Keratinocyte (primary cell): ENCODE measurements around the gene SEPTIN14. TPM values are rescaled to one million over a fixed set of nuclear protein-coding genes. Genes with fewer than 3 reads are reported as not detected.

Experiments
- DNase-seq: peaks from one replicate; pipeline ENCODE4 v3.0.0-alpha.2; 2011; ENCODE audit warnings: low read depth, missing footprints, low spot score
- FAIRE-seq: peaks from 2 replicates; lab custom pipeline; 2011; peaks lifted over from hg19 to GRCh38; lab: Jason Lieb, UNC
- H2AFZ ChIP-seq: 2 replicates; pipeline ENCODE4 v1.6.0; 2012; ENCODE audit warnings: low read length, control low read depth, inconsistent platforms; ENCODE audit not compliant: control insufficient read depth
- H3K27ac ChIP-seq: 2 replicates; pipeline ENCODE4 v1.5.1; 2011; ENCODE audit warnings: low read length; ENCODE audit not compliant: control insufficient read depth, insufficient read depth
- H3K27me3 ChIP-seq: 3 replicates; pipeline ENCODE4 v1.6.0; 2011; ENCODE audit warnings: low read length; ENCODE audit not compliant: control insufficient read depth, insufficient read depth; ENCODE audit errors: extremely low read depth
- H3K36me3 ChIP-seq, 2 experiments: 2 replicates in 1 of 2; 3 replicates in 1 of 2; pipeline ENCODE4 v1.5.1; 2011; ENCODE audit warnings: low read length in 2 of 2, mild to moderate bottlenecking in 1 of 2; ENCODE audit not compliant: control insufficient read depth in 2 of 2, insufficient read depth in 2 of 2; ENCODE audit errors: extremely low read depth in 1 of 2
- H3K4me1 ChIP-seq: 3 replicates; pipeline ENCODE4 v1.5.1; 2011; ENCODE audit warnings: low read length; ENCODE audit not compliant: control insufficient read depth, insufficient read depth; ENCODE audit errors: extremely low read depth
- H3K4me2 ChIP-seq: 3 replicates; pipeline ENCODE4 v1.6.0; 2011; ENCODE audit warnings: low read depth, low read length; ENCODE audit not compliant: control insufficient read depth, insufficient read depth; ENCODE audit errors: extremely low read depth
- H3K4me3 ChIP-seq, 3 experiments: fragments of 200-600 bp in 1 of 3; sonication (generic) in 1 of 3; 2 replicates in 2 of 3; 3 replicates in 1 of 3; pipeline ENCODE4 v1.5.1; 2011 to 2016; ENCODE audit warnings: low read length in 3 of 3, mild to moderate bottlenecking in 3 of 3, control low read depth in 2 of 3, inconsistent platforms in 1 of 3, low read depth in 1 of 3, mixed read lengths in 1 of 3, mixed run types in 1 of 3, moderate library complexity in 1 of 3; ENCODE audit not compliant: control insufficient read depth in 2 of 3, insufficient read depth in 2 of 3; ENCODE audit errors: extremely low read depth in 1 of 3
- H3K79me2 ChIP-seq: 2 replicates; pipeline ENCODE4 v1.6.0; 2012; ENCODE audit warnings: low read length; ENCODE audit not compliant: control insufficient read depth, insufficient read depth
- H3K9ac ChIP-seq: 3 replicates; pipeline ENCODE4 v1.6.0; 2011; ENCODE audit warnings: low read length; ENCODE audit not compliant: control insufficient read depth, insufficient read depth; ENCODE audit errors: extremely low read depth
- H3K9me1 ChIP-seq: 3 replicates; pipeline ENCODE4 v1.6.0; 2011; ENCODE audit warnings: low read length; ENCODE audit not compliant: control insufficient read depth, insufficient read depth; ENCODE audit errors: extremely low read depth
- H3K9me3 ChIP-seq: 2 replicates; pipeline ENCODE4 v1.5.1; 2012; ENCODE audit warnings: low read depth, low read length; ENCODE audit not compliant: control insufficient read depth
- H4K20me1 ChIP-seq: 3 replicates; pipeline ENCODE4 v1.6.0; 2011; ENCODE audit warnings: low read length; ENCODE audit not compliant: control insufficient read depth, insufficient read depth; ENCODE audit errors: extremely low read depth
- EZH2 ChIP-seq: IDR thresholded peaks from one replicate; pipeline ENCODE4 v1.6.1; 2012; ENCODE audit warnings: inconsistent platforms, mild to moderate bottlenecking, low read length, moderate library complexity
- dilution Hi-C: fragments of 300-500 bp; cut with MboI; formaldehyde crosslinking; loops from one replicate; pipeline ENCODE4 v1.7.0; 2020; ENCODE audit warnings: low sequenced_read_pairs; ENCODE audit not compliant: extremely low pct_ligation_motif_present
- polyA plus RNA-seq, 5 experiments: library from polyadenylated mRNA; depleted of rRNA in 3 of 5; stranded (reverse) in 3 of 5; stranded (forward) in 1 of 5; unstranded in 1 of 5; fragments of >200 nt; gene quantifications; 1 replicate in 1 of 5; 2 replicates in 3 of 5; 3 replicates in 1 of 5; pipeline versions ENCODE4 v1.2.1 to v1.2.3, GENCODE V29; 2011 to 2012; ENCODE audit warnings: missing spikeins in 2 of 5, low read depth in 1 of 5, low replicate concordance in 1 of 5
- TF ChIP-seq, protein P1 (sequence below), 3 experiments: IDR thresholded peaks in 1 of 3; conservative IDR thresholded peaks in 1 of 3; optimal IDR thresholded peaks in 1 of 3; 2 replicates in 2 of 3; 3 replicates in 1 of 3; pipeline versions ENCODE3 to v1.5.1; 2011; ENCODE audit warnings: low read length in 3 of 3, mild to moderate bottlenecking in 3 of 3, moderate library complexity in 2 of 3, control low read depth in 1 of 3, inconsistent platforms in 1 of 3; ENCODE audit not compliant: insufficient read depth in 2 of 3; ENCODE audit errors: extremely low read depth in 1 of 3

SEPTIN14 gene
- polyA plus RNA-seq, 1 donor (not counting 4 experiments of a cell fraction or from before 2014, with no cell fraction given): not detected

DNA sequence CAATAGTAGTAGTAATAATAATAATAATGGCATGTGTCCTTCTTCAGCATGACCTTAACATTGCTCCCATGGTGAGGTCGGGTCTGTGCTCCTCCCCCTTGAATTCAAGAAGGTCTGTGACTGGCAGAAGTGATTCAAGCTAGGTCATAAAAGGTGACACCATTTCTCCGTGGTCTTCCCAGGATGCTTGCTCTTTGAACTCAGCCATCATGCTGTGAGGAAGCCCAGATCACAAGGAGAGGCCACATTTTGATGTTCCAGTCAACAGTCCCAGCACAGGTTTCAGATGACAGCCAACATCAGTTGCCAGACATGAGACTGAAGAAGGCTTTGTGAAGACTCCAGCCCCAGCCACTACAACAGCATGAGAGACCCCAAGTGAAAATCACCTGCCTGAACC, 83.9 kb downstream of the SEPTIN14 start:
- TF ChIP-seq EZH2: no peak
- TF ChIP-seq, protein P1, sequence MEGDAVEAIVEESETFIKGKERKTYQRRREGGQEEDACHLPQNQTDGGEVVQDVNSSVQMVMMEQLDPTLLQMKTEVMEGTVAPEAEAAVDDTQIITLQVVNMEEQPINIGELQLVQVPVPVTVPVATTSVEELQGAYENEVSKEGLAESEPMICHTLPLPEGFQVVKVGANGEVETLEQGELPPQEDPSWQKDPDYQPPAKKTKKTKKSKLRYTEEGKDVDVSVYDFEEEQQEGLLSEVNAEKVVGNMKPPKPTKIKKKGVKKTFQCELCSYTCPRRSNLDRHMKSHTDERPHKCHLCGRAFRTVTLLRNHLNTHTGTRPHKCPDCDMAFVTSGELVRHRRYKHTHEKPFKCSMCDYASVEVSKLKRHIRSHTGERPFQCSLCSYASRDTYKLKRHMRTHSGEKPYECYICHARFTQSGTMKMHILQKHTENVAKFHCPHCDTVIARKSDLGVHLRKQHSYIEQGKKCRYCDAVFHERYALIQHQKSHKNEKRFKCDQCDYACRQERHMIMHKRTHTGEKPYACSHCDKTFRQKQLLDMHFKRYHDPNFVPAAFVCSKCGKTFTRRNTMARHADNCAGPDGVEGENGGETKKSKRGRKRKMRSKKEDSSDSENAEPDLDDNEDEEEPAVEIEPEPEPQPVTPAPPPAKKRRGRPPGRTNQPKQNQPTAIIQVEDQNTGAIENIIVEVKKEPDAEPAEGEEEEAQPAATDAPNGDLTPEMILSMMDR (optimal IDR thresholded peaks at IDR 0.05 in 1 of 3, IDR thresholded peaks at IDR 0.05 in 1 of 3, conservative IDR thresholded peaks at IDR 0.05 in 1 of 3; ENCODE audit: extremely low read depth in 1 of 3, insufficient read depth in 2 of 3, low read length in 3 of 3): no peak
- H3K36me3 ChIP-seq: no peaks in the 10 kb centered on the region
- H3K79me2 ChIP-seq: no peaks in the 10 kb centered on the region
- no peaks in the 10 kb centered on the region for H3K27me3 ChIP-seq
- no peak for FAIRE-seq
- dilution Hi-C loops: no loop called here
- no peaks in the 10 kb centered on the region for H4K20me1 ChIP-seq
- H3K9me3 ChIP-seq: no peaks in the 10 kb centered on the region
- no peak overlapping the region for H2AFZ ChIP-seq
- H3K9ac ChIP-seq: no peak overlapping the region
- no peak overlapping the region for H3K4me2 ChIP-seq
- DNase-seq: no peak
- peaks cover 6% of the 10 kb centered on the region for H3K4me1 ChIP-seq
- no peak overlapping the region for H3K27ac ChIP-seq
- H3K4me3 ChIP-seq: no peak overlapping the region
- H3K9me1 ChIP-seq: no peaks in the 10 kb centered on the region

DNA sequence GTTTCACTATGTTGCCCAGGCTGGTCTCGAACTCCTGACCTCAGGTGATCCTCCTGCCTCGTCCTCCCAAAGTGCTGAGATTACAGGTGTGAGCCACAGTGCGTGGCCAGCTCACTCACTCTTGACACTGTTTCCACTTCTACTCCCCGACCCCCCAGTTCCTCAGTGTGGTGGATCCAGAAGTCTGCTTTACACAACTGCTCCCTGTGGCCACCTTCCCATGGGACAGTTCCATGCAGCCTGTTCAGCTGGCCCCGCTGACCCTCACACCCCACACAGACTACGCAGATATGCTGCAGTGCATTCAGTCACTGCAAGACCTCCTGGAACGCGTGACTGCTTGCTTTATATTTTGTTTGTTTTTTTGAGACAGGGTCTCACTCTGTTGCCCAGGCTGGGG, 86.4 kb downstream of the SEPTIN14 start:
- Histone ChIP-seq H3K4me1 (peaks cover 6% of the 10 kb centered on the region), H3K79me2 (no peaks in the 10 kb centered on the region), H3K9me1 (no peaks in the 10 kb centered on the region), H3K27me3 (no peaks in the 10 kb centered on the region), H3K9me3 (no peaks in the 10 kb centered on the region), H2AFZ (no peak overlapping the region), H3K27ac (no peak overlapping the region), H3K36me3 (no peaks in the 10 kb centered on the region), H4K20me1 (no peaks in the 10 kb centered on the region), H3K9ac (no peak overlapping the region), H3K4me2 (no peak overlapping the region), H3K4me3 (no peak overlapping the region)
- DNase-seq (no peak), FAIRE-seq (no peak)
- TF ChIP-seq EZH2: no peak
- TF ChIP-seq, protein P1 (optimal IDR thresholded peaks at IDR 0.05 in 1 of 3, IDR thresholded peaks at IDR 0.05 in 1 of 3, conservative IDR thresholded peaks at IDR 0.05 in 1 of 3; ENCODE audit: extremely low read depth in 1 of 3, insufficient read depth in 2 of 3, low read length in 3 of 3): no peak
- dilution Hi-C loops: no loop called here
